ENCODE data around the gene MSMB. TPM values are rescaled to one million over a fixed set of nuclear protein-coding genes. Genes with fewer than 3 reads are reported as not detected.
"Not testable (repeated sequence)": the region's sequence is repeated elsewhere in the genome, so short reads cannot be mapped to it uniquely, and the experiment has no call there.

The MSMB gene
- total RNA-seq, 1 donor from 2014 or later, result not detected

- H3K4me2 ChIP-seq; H3K27me3 Mint-ChIP-seq (ENCODE audit: insufficient read depth, low read depth); H3F3A ChIP-seq (ENCODE audit: low read depth); H3K9ac ChIP-seq; H3K4me1 ChIP-seq; H3K4me1 Mint-ChIP-seq; H3K36me3 ChIP-seq; H3K36me3 Mint-ChIP-seq; H3K27ac ChIP-seq; H3K27ac Mint-ChIP-seq; H3K4me3 ChIP-seq; H4K20me1 ChIP-seq (ENCODE audit: low read depth); H3K9me3 Mint-ChIP-seq; H3K4me3 Mint-ChIP-seq; H2AFZ ChIP-seq (replicated peaks); H3K9me3 ChIP-seq (ENCODE audit: low read depth); H3K27me3 ChIP-seq: not testable (repeated sequence)
- DNase-seq (ENCODE audit: low spot score), result peak; percentile 45
- H3K79me2 ChIP-seq (ENCODE audit: low read depth), result peaks cover 33% of the 10 kb centered on the region
- TF ChIP-seq CTCF (IDR thresholded peaks at IDR 0.05), result peak; percentile 49
Observed at GRCh38 chr10:45983538-45984186, 62.4 kb downstream of the MSMB start.

Small RNA genes within 50 kb of the gene (small RNA-seq; reads per million reads assigned to genes)
- gene SNORA74C-1, result not detected

Other genes starting within 250 kb of the MSMB start
- 17.9 and 25.9 TPM in 2 replicates for gene AGAP4, start 198.8 kb downstream of the MSMB start, total RNA-seq (ENCODE audit: low replicate concordance)
- gene TIMM23, start 73.8 kb downstream of the MSMB start, total RNA-seq (ENCODE audit: low replicate concordance), result 74.1 and 85.4 TPM in 2 replicates
- 67.7 and 91.7 TPM in 2 replicates for gene NCOA4, start 15.6 kb downstream of the MSMB start, total RNA-seq (ENCODE audit: low replicate concordance)
- gene ANTXRL, start 240.7 kb upstream of the MSMB start, total RNA-seq (ENCODE audit: low replicate concordance), result not detected in 2 replicates